ENCODE data around the gene LRRC70.
"Not testable (repeated sequence)": the region's sequence is repeated elsewhere in the genome, so short reads cannot be mapped to it uniquely, and the experiment has no call there.

The LRRC70 gene

GRCh38 chr5:62608529-62609511 lies 30.2 kb downstream of the LRRC70 start:
- no peak for DNase-seq

GRCh38 chr5:62614355-62614754 lies 35.7 kb downstream of the LRRC70 start:
- DNase-seq, result no peak

GRCh38 chr5:62616615-62617277 lies 38.1 kb downstream of the LRRC70 start:
- no peak for DNase-seq

- no peak for DNase-seq
Observed at GRCh38 chr5:62617943-62618342, 39.3 kb downstream of the LRRC70 start.

GRCh38 chr5:62620761-62621160 lies 42.1 kb downstream of the LRRC70 start:
- no peak for DNase-seq

GRCh38 chr5:62621280-62621679 lies 42.7 kb downstream of the LRRC70 start:
- no peak for DNase-seq

GRCh38 chr5:62623271-62623670 lies 44.7 kb downstream of the LRRC70 start:
- no peak for DNase-seq

- DNase-seq, result not testable (repeated sequence)
Observed at GRCh38 chr5:62624436-62624835, 45.8 kb downstream of the LRRC70 start.

GRCh38 chr5:62626534-62626933 lies 47.9 kb downstream of the LRRC70 start:
- DNase-seq, result no peak

- DNase-seq, result no peak
Observed at GRCh38 chr5:62627121-62627520, 48.5 kb downstream of the LRRC70 start.

- DNase-seq, result no peak
Observed at GRCh38 chr5:62627901-62628300, 49.3 kb downstream of the LRRC70 start.

Data from SW 1271 (cell line).